Measurements from ENCODE around the gene PRICKLE2.

The PRICKLE2 gene

GRCh38 chr3:64188810-64189560 lies 36.3 kb downstream of the PRICKLE2 start:
- H3K4me3 ChIP-seq (ENCODE audit: low read length), result no peak overlapping the region
- DNase-seq (ENCODE audit: low read depth), result peak; percentile 95
- TF ChIP-seq CTCF (conservative IDR thresholded peaks at IDR 0.05; ENCODE audit: low read depth, low read length), result no peak

DNA sequence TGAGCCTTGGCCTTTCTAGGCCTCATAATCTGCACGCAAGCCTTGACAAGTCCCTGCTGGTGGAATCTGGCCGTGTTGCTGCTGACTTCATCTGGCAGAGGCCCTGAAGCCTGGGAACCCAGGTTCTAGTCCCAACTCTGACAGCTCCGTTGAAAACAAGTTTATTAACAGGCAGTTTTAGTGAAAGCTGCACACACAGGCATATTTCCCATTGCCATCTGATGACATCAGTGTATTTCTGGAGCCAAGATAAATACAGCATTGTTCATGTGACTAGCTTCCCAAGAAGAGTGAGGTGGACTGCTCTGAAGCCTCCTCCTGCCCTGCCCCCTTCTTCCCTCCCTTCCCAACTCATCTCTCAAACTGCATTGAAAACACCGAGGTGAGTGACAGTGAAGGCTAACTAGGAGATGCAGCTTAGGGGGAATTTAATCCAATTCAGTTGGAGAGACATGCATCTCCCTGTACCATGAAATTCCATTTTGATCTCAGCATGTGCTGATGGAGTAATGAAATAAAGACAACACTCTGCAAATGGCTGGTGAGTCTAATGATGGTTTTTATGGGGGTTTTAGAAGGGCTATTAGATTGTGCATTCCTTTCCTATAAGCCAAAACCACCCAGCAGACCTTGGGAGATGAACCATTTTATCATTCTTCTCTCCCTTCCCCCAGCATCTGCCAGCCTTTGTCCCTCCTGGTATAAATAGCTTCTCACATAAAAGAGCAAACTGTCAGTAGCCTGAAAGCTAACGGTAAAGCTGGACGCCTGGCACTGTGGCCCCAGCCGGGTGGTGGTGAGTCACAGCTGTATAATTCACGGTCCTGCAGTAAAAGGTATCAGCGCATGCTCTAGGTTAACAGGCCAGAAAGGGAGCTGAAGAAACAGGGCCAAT lies 38.0 kb downstream of the PRICKLE2 start:
- TF ChIP-seq CTCF (conservative IDR thresholded peaks at IDR 0.05; ENCODE audit: low read depth, low read length), result peak; percentile 34
- peak overlapping the region; percentile 33 for H3K4me3 ChIP-seq (ENCODE audit: low read length)
- peak; percentile 99 for DNase-seq (ENCODE audit: low read depth)

DNA sequence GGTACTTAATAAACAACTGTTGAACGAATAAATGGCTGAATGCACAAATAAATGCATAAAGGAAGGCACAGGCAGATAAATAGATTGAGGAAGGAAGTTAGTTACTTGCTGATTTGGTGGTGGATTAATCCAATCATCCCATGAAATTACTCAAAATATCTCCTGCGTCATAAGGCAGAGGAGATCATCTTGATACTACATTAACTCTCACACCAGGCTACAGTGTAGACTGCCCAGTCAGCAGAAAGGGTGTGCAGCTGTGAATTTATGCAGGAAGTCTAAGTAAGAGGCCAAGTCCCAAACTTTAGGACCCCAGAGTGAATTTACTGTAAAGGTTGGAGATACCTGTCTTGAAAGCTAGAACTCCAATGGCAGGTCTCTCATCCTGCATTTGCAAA lies 38.6 kb downstream of the PRICKLE2 start:
- no peak overlapping the region for H3K4me3 ChIP-seq (ENCODE audit: low read length)
- TF ChIP-seq CTCF (conservative IDR thresholded peaks at IDR 0.05; ENCODE audit: low read depth, low read length), result no peak

DNA sequence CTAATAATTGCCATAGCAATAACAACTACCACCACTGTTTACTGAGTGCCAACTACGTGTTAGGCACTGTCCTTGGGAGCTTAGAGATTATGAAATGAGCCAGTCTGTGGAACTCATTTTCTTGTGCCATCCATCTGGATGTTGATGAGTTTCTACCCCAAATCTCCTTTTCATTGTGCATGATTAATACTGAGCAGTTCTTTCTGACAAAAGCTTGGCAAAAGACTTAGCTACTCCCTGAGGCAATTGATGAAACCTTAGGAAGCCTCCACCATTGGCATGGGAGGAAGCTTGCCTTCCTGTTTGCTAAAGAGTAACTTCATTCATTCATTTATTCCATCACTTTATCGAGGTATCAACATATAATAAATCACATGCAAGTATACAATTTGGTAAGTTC lies 39.8 kb downstream of the PRICKLE2 start:
- no peak overlapping the region for H3K4me3 ChIP-seq (ENCODE audit: low read length)
- no peak for TF ChIP-seq CTCF (conservative IDR thresholded peaks at IDR 0.05; ENCODE audit: low read depth, low read length)
- no peak for DNase-seq (ENCODE audit: low read depth)

More for the DNA sequence above, 38.6 kb downstream of the PRICKLE2 start:
- no peak for DNase-seq (ENCODE audit: low read depth)

DNA sequence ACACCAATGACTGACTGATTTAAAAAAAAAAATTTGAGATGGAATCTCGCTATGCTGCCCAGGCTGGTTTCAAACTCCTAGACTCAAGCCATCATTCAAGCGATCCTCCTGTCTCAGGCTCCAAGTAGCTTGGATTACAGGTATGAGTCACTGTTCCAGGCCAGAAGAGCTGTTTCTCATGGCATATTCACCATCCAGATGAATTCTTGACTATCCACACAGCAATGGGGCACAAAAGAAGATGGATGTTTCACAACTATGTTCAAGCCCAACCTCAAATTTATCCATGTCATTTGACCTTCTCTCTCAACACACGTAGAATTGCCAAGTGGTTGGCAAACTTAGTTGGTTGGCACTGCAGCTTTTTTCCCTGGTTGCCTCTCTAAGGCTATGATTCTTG lies 40.6 kb downstream of the PRICKLE2 start:
- TF ChIP-seq CTCF (conservative IDR thresholded peaks at IDR 0.05; ENCODE audit: low read depth, low read length), result no peak
- H3K4me3 ChIP-seq (ENCODE audit: low read length), result no peak overlapping the region
- no peak for DNase-seq (ENCODE audit: low read depth)

DNA sequence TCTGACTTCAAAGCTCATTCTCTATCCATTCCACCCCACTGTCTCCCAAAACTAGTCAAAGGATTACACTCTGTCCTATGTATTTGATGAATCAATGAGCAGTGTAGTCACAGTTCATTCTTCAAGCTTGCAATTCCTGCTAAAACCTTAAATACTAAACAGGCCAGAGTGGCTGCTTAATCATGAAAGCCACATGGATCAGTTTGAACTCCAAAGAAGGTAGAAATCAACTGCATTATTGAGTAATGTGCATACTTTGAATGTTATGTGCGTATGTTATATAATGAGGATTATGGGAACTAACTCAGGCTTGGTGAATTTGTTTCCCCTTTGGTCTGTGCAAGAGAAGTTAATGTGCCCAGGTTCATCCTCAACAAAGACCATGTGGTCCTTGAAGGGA lies 45.4 kb downstream of the PRICKLE2 start:
- no peak overlapping the region for H3K4me3 ChIP-seq (ENCODE audit: low read length)
- no peak for DNase-seq (ENCODE audit: low read depth)
- no peak for TF ChIP-seq CTCF (conservative IDR thresholded peaks at IDR 0.05; ENCODE audit: low read depth, low read length)
